ENCODE data around the gene NAA80. TPM values are rescaled to one million over a fixed set of nuclear protein-coding genes. Genes with fewer than 3 reads are reported as not detected.

NAA80 gene
- total and polyA plus RNA-seq, 2 of the 13 experiments (the other 11 are each of a cell fraction or from before 2014, with no cell fraction given): 3.4 to 8.7 TPM

- 0 out of 2 replicates have a peak, but pooled peaks have one; percentile 48 for TF ChIP-seq SIN3B (IDR thresholded peaks at IDR 0.05; ENCODE audit: low read length)
- TF ChIP-seq ZNF562 (CRISPR knock-in tag; IDR thresholded peaks at IDR 0.05; ENCODE audit: borderline replicate concordance): no peak
- TF ChIP-seq MZF1 (CRISPR knock-in tag; IDR thresholded peaks at IDR 0.05; ENCODE audit: borderline replicate concordance): no peak
- peak; percentile 90 for TF ChIP-seq ZNF205 (CRISPR knock-in tag; IDR thresholded peaks at IDR 0.05)
- no peak for TF ChIP-seq EHMT2 (IDR thresholded peaks at IDR 0.05; ENCODE audit: borderline replicate concordance, low read depth, low read length)
- no peak for TF ChIP-seq GMEB2 (CRISPR knock-in tag; IDR thresholded peaks at IDR 0.05; ENCODE audit: low read depth)
- TF ChIP-seq NFE2L1 (CRISPR knock-in tag; IDR thresholded peaks at IDR 0.05; ENCODE audit: borderline replicate concordance): no peak
- TF ChIP-seq PCBP2 (optimal IDR thresholded peaks at IDR 0.05; ENCODE audit: low read depth, low read length, poor library complexity, severe bottlenecking): no peak
- peak; percentile 37 for TF ChIP-seq XRCC5 (optimal IDR thresholded peaks at IDR 0.05; ENCODE audit: low read length)
- peak; percentile 43; the same call in 1 of the 2 replicates for TF ChIP-seq NR0B2 (CRISPR knock-in tag; IDR thresholded peaks at IDR 0.05)
- TF ChIP-seq ZNF235 (CRISPR knock-in tag; IDR thresholded peaks at IDR 0.05; ENCODE audit: borderline replicate concordance): no peak
- no peak for TF ChIP-seq ZNF564 (CRISPR knock-in tag; IDR thresholded peaks at IDR 0.05)
- TF ChIP-seq MBD4 (IDR thresholded peaks at IDR 0.05; ENCODE audit: borderline replicate concordance, low read length): no peak
- no peak for TF ChIP-seq ZNF761 (CRISPR knock-in tag; conservative IDR thresholded peaks at IDR 0.05)
- TF ChIP-seq ZMYM3 (CRISPR knock-in tag; IDR thresholded peaks at IDR 0.05): no peak
- TF ChIP-seq ZNF687 (CRISPR knock-in tag; IDR thresholded peaks at IDR 0.05): peak; percentile 90
- peak; percentile 96 for TF ChIP-seq HOXA3 (CRISPR knock-in tag; IDR thresholded peaks at IDR 0.05)
- TF ChIP-seq KAT2B (IDR thresholded peaks at IDR 0.05; ENCODE audit: borderline replicate concordance, low read depth, low read length): no peak
- TF ChIP-seq MIER2 (CRISPR knock-in tag; IDR thresholded peaks at IDR 0.05): 0 out of 2 replicates have a peak, but pooled peaks have one; percentile 45
- TF ChIP-seq CSRNP1 (CRISPR knock-in tag; IDR thresholded peaks at IDR 0.05): no peak
- no peak for TF ChIP-seq IKZF4 (CRISPR knock-in tag; IDR thresholded peaks at IDR 0.05; ENCODE audit: borderline replicate concordance, low read depth, not compliant biosample characterization)
- peak; percentile 89 for TF ChIP-seq KDM4B (CRISPR knock-in tag; IDR thresholded peaks at IDR 0.05)
Observed at GRCh38 chr3:50272911-50273688, 26.1 kb downstream of the NAA80 start (continued).
